NB4 (cell line): ENCODE measurements around the gene L3MBTL4.

Experiments used
- CTCF ChIP-seq: IDR thresholded peaks from one replicate; pipeline ENCODE4 v1.5.1; 2012; ENCODE audit warnings: low read depth, low read length
- POLR2A ChIP-seq: IDR thresholded peaks from 2 replicates; pipeline ENCODE4 v1.6.1; 2011; ENCODE audit warnings: mild to moderate bottlenecking; ENCODE audit not compliant: insufficient read length; ENCODE audit errors: extremely low read depth

GRCh38 chr18:6198585-6198984, 216.1 kb downstream of the L3MBTL4 start:
- no peak for TF ChIP-seq CTCF
- no peak for TF ChIP-seq POLR2A
